Suprapubic skin (tissue), 4 donors: ENCODE data around the gene PCBD1. TPM values are rescaled to one million over a fixed set of nuclear protein-coding genes. Genes with fewer than 3 reads are reported as not detected.

Source experiments
- DNase-seq, 2 donors: peaks; one replicate each; pipeline ENCODE4 v3.0.0-alpha.2; 2019; ENCODE audit warnings: low spot score in 2 of 2
- H3K27ac ChIP-seq: fragments of 200-600 bp; sonication (generic); one replicate; pipeline ENCODE4 v1.5.1; 2019
- H3K27me3 ChIP-seq: fragments of 200-600 bp; sonication (generic); one replicate; pipeline ENCODE4 v1.5.1; 2019
- H3K36me3 ChIP-seq: fragments of 200-600 bp; sonication (generic); one replicate; pipeline ENCODE4 v1.5.1; 2019
- H3K4me1 ChIP-seq: fragments of 200-600 bp; sonication (generic); one replicate; pipeline ENCODE4 v1.5.1; 2019
- H3K4me3 ChIP-seq: fragments of 200-600 bp; sonication (generic); one replicate; pipeline ENCODE4 v1.5.1; 2019; ENCODE audit warnings: mild to moderate bottlenecking
- H3K9me3 ChIP-seq: fragments of 200-600 bp; sonication (generic); one replicate; pipeline ENCODE4 v1.5.1; 2019
- CTCF ChIP-seq, 2 donors: fragments of 200-600 bp in 1 of 2; fragments of 450-650 bp in 1 of 2; sonication (generic) in 1 of 2; IDR thresholded peaks; one replicate each; pipeline ENCODE4 v1.5.1; 2016 to 2019; ENCODE audit warnings: antibody characterized with exemption in 2 of 2, mild to moderate bottlenecking in 1 of 2, moderate library complexity in 1 of 2
- EP300 ChIP-seq: sonication (generic); formaldehyde crosslinking; IDR thresholded peaks from one replicate; pipeline ENCODE4 v1.6.1; 2017; ENCODE audit warnings: antibody characterized with exemption
- POLR2A ChIP-seq, 2 donors: fragments of 450-650 bp; IDR thresholded peaks; one replicate each; pipeline ENCODE4 v1.6.1; 2017; ENCODE audit warnings: antibody characterized with exemption in 2 of 2, mild to moderate bottlenecking in 2 of 2, moderate library complexity in 2 of 2
- POLR2AphosphoS5 ChIP-seq, 3 donors: sonication (generic); formaldehyde crosslinking; IDR thresholded peaks; one replicate each; pipeline ENCODE4 v1.6.1; 2017; ENCODE audit warnings: antibody characterized with exemption in 3 of 3
- WGBS: methylation state at CpG from one replicate; pipeline ENCODE4 v1.1.5; 2018; 5-methylcytosine and 5-hydroxymethylcytosine counted together
- total RNA-seq, 4 donors: library from RNA; depleted of rRNA; stranded (reverse); fragments of >200 nt; gene quantifications; one replicate each; pipeline ENCODE4 v1.1.0, GENCODE V29; 2016

The PCBD1 gene
- total RNA-seq, 4 donors from 2014 or later = 24.2 to 47.0 (median 35.2) TPM

GRCh38 chr10:70885931-70886903, 2.1 kb downstream of the PCBD1 start:
- H3K9me3 ChIP-seq = no peaks in the 10 kb centered on the region
- H3K27ac ChIP-seq = no peak overlapping the region
- H3K4me3 ChIP-seq = no peak overlapping the region
- no peak for DNase-seq
- peaks cover 18% of the 10 kb centered on the region for H3K4me1 ChIP-seq
- TF ChIP-seq CTCF (IDR thresholded peaks at IDR 0.05) = no peak
- TF ChIP-seq EP300 = no peak
- no peak for TF ChIP-seq POLR2AphosphoS5 (IDR thresholded peaks at IDR 0.05)
- no peak for TF ChIP-seq POLR2A (IDR thresholded peaks at IDR 0.05)
- H3K36me3 ChIP-seq = peaks cover 29% of the 10 kb centered on the region
- 86% methylated on average over 16 of the region's 18 CpGs for WGBS
- H3K27me3 ChIP-seq = no peaks in the 10 kb centered on the region

- no peak for DNase-seq
- Histone ChIP-seq H3K9me3 (no peaks in the 10 kb centered on the region), H3K4me3 (no peak overlapping the region), H3K4me1 (peaks cover 18% of the 10 kb centered on the region), H3K36me3 (peaks cover 30% of the 10 kb centered on the region), H3K27ac (no peak overlapping the region), H3K27me3 (no peaks in the 10 kb centered on the region)
- WGBS = 87% methylated on average over 4 of the region's 4 CpGs
- no peak for TF ChIP-seq POLR2AphosphoS5 (IDR thresholded peaks at IDR 0.05)
- no peak for TF ChIP-seq EP300
- no peak for TF ChIP-seq CTCF (IDR thresholded peaks at IDR 0.05)
- no peak for TF ChIP-seq POLR2A (IDR thresholded peaks at IDR 0.05)
These were observed 2.9 kb downstream of the PCBD1 start for GRCh38 chr10:70885481-70885880.

GRCh38 chr10:70884741-70885140, 3.6 kb downstream of the PCBD1 start:
- no peaks in the 10 kb centered on the region for H3K9me3 ChIP-seq
- 95% methylated on average over 1 of the region's 1 CpG for WGBS
- no peak for DNase-seq
- H3K27me3 ChIP-seq = no peaks in the 10 kb centered on the region
- H3K27ac ChIP-seq = no peak overlapping the region
- no peak for TF ChIP-seq CTCF (IDR thresholded peaks at IDR 0.05)
- TF ChIP-seq POLR2AphosphoS5 (IDR thresholded peaks at IDR 0.05) = no peak
- no peak for TF ChIP-seq POLR2A (IDR thresholded peaks at IDR 0.05)
- TF ChIP-seq EP300 = no peak
- H3K36me3 ChIP-seq = peaks cover 30% of the 10 kb centered on the region
- no peak overlapping the region for H3K4me3 ChIP-seq
- H3K4me1 ChIP-seq = peaks cover 18% of the 10 kb centered on the region

- Histone ChIP-seq H3K27me3 (no peaks in the 10 kb centered on the region), H3K4me1 (no peaks in the 10 kb centered on the region), H3K9me3 (no peaks in the 10 kb centered on the region), H3K27ac (no peak overlapping the region), H3K4me3 (no peak overlapping the region), H3K36me3 (peaks cover 67% of the 10 kb centered on the region)
- no peak for TF ChIP-seq EP300
- peak; percentile 82 to 90 for TF ChIP-seq CTCF (IDR thresholded peaks at IDR 0.05)
- DNase-seq = peak; percentile 80 to 88
- WGBS = 4% methylated on average over 4 of the region's 4 CpGs
These were observed 8.3 kb downstream of the PCBD1 start for GRCh38 chr10:70880077-70880534.

- Histone ChIP-seq H3K27ac (no peak overlapping the region), H3K4me1 (no peaks in the 10 kb centered on the region), H3K36me3 (peaks cover 62% of the 10 kb centered on the region), H3K9me3 (no peaks in the 10 kb centered on the region), H3K4me3 (no peak overlapping the region), H3K27me3 (no peaks in the 10 kb centered on the region)
- TF ChIP-seq POLR2AphosphoS5 (IDR thresholded peaks at IDR 0.05) (no peak), POLR2A (IDR thresholded peaks at IDR 0.05) (no peak), CTCF (IDR thresholded peaks at IDR 0.05) (no peak), EP300 (no peak)
- 73% methylated on average over 1 of the region's 1 CpG for WGBS
- no peak for DNase-seq
These were observed 9.2 kb downstream of the PCBD1 start for GRCh38 chr10:70879207-70879606.
